Activated CD4-positive, alpha-beta memory T cell treated with anti-CD3 and anti-CD28 coated beads, Interleukin-2, amount 10 ng/mL, durations not matched to agents 7 days and 5 days (primary cell): ENCODE results near the gene TRPM6. TPM values are rescaled to one million over a fixed set of nuclear protein-coding genes. Genes with fewer than 3 reads are reported as not detected.

Source experiments
- CTCF ChIA-PET: fragments of 350-600 bp; sonication (Branson Sonifier 250); formaldehyde crosslinking; loops from one replicate; lab custom pipeline; 2021; ENCODE audit warnings: antibody characterized with exemption, inconsistent platforms; lab: Charles Lee
- POLR2A ChIA-PET: fragments of 350-600 bp; sonication (Branson Sonifier 250); formaldehyde crosslinking; loops from one replicate; lab custom pipeline; 2021; ENCODE audit warnings: antibody characterized with exemption; lab: Charles Lee
- DNase-seq: peaks from one replicate; pipeline ENCODE4 v3.0.0-alpha.2; 2020
- H3K27ac Mint-ChIP-seq: one replicate; pipeline ENCODE4 v1.8.0; 2021; ENCODE audit warnings: mild to moderate bottlenecking, mixed read lengths
- H3K27me3 Mint-ChIP-seq: one replicate; pipeline ENCODE4 v1.8.0; 2021; ENCODE audit warnings: mixed read lengths
- H3K36me3 Mint-ChIP-seq: one replicate; pipeline ENCODE4 v1.8.0; 2021; ENCODE audit warnings: low read depth, mixed read lengths
- H3K4me1 Mint-ChIP-seq: one replicate; pipeline ENCODE4 v1.8.0; 2021; ENCODE audit warnings: mixed read lengths
- H3K4me3 Mint-ChIP-seq: one replicate; pipeline ENCODE4 v1.8.0; 2021; ENCODE audit warnings: mild to moderate bottlenecking, mixed read lengths
- H3K9me3 Mint-ChIP-seq: one replicate; pipeline ENCODE4 v1.8.0; 2021; ENCODE audit warnings: mixed read lengths
- total RNA-seq, 2 experiments: library from RNA; stranded (reverse); gene quantifications; one replicate each; pipeline ENCODE4 v1.2.3, GENCODE V29; 2021

The TRPM6 gene
- total RNA-seq, 2 experiments from 2014 or later, result not detected

DNA sequence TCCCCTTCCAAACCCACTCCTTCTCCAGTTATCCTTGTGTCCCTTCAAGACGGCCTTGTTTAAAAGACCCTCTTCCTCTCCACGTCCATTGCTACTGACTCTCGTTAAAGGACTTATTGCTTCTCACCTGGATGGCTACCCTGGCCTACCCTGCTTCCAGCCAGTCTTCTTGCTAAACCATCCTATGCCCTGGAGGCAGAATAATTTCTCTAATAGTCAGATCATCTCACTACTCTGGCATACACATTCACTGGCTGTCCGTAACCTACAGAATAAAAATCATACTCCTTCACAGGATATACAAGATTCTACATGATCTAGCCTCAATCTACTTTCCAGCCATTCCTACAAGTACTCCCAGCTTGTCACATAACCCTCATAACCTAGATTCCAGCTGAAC is 92.6 kb downstream of the TRPM6 start:
- Mint-ChIP-seq H3K4me3 (no peak overlapping the region), H3K27ac (no peak overlapping the region), H3K9me3 (no peaks in the 10 kb centered on the region), H3K36me3 (no peaks in the 10 kb centered on the region), H3K27me3 (peaks cover 10% of the 10 kb centered on the region), H3K4me1 (no peaks in the 10 kb centered on the region)
- ChIA-PET POLR2A (no interaction called here), CTCF (interaction anchor here (0.8 to 1.4 kb wide), 2 partner anchors 16 to 18 kb away, joined by 3 read pairs; no protein-coding TSS in a partner anchor)
- no peak for DNase-seq

DNA sequence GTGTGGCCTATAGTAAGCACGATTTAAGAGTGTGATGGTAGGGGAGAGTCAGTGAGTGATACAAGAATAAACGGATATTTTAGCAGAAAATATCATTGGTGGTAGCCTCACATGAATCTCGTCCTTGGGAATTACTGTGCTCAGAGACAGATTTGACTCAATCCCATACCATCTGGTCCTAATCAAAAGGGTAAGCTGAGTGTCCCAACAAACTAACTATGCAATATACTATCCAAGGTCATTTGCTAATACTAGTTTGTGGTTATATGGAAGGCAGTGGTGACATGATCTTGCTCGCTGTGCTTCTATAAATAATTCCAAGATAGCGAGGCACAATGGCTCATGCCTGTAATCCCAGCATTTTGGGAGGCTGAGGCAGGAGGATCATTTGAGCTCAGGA is 103.2 kb downstream of the TRPM6 start:
- no peak for DNase-seq
- CTCF ChIA-PET, result interaction anchor here (2.0 kb wide), 1 partner anchor 11 kb away, joined by 6 read pairs; no protein-coding TSS in a partner anchor
- POLR2A ChIA-PET, result no interaction called here
- no peak overlapping the region for H3K4me3 Mint-ChIP-seq
- no peaks in the 10 kb centered on the region for H3K36me3 Mint-ChIP-seq
- no peaks in the 10 kb centered on the region for H3K9me3 Mint-ChIP-seq
- H3K27ac Mint-ChIP-seq, result no peak overlapping the region
- H3K4me1 Mint-ChIP-seq, result no peaks in the 10 kb centered on the region
- peaks cover 2% of the 10 kb centered on the region for H3K27me3 Mint-ChIP-seq

- ChIA-PET POLR2A (no interaction called here), CTCF (interaction anchor here (1.5 to 2.0 kb wide), 2 partner anchors 10 to 219 kb away, joined by 5 to 6 read pairs; no protein-coding TSS in a partner anchor)
- no peak overlapping the region for H3K4me3 Mint-ChIP-seq
- no peak for DNase-seq
- peaks cover 3% of the 10 kb centered on the region for H3K27me3 Mint-ChIP-seq
- no peaks in the 10 kb centered on the region for H3K9me3 Mint-ChIP-seq
- H3K4me1 Mint-ChIP-seq, result no peaks in the 10 kb centered on the region
- H3K27ac Mint-ChIP-seq, result no peak overlapping the region
- H3K36me3 Mint-ChIP-seq, result no peaks in the 10 kb centered on the region
Measured at GRCh38 chr9:74783408-74783807, 104.3 kb downstream of the TRPM6 start.

- CTCF ChIA-PET, result interaction anchor here (0.9 to 5.7 kb wide), 24 partner anchors 9 to 460 kb away, joined by 3 to 55 read pairs (median 4); partner anchors contain the start of genes C9orf40, NMRK1 and OSTF1
- Mint-ChIP-seq H3K9me3 (no peaks in the 10 kb centered on the region), H3K27me3 (peaks cover 4% of the 10 kb centered on the region), H3K27ac (no peak overlapping the region), H3K4me1 (peaks cover 4% of the 10 kb centered on the region), H3K36me3 (no peaks in the 10 kb centered on the region), H3K4me3 (no peak overlapping the region)
- POLR2A ChIA-PET, result no interaction called here
- DNase-seq, result peak; percentile 73
Measured at GRCh38 chr9:74777136-74777879, 110.4 kb downstream of the TRPM6 start.

- Mint-ChIP-seq H3K4me3 (no peak overlapping the region), H3K4me1 (peaks cover 16% of the 10 kb centered on the region), H3K27me3 (peaks cover 13% of the 10 kb centered on the region), H3K36me3 (no peaks in the 10 kb centered on the region), H3K27ac (no peak overlapping the region), H3K9me3 (no peaks in the 10 kb centered on the region)
- no peak for DNase-seq
- CTCF ChIA-PET, result interaction anchor here (0.7 to 6.9 kb wide), 11 partner anchors 112 to 464 kb away, joined by 3 to 99 read pairs (median 5); partner anchors contain the start of genes C9orf40, CARNMT1 and TRPM6
- POLR2A ChIA-PET, result no interaction called here
Measured at GRCh38 chr9:74775396-74775795, 112.3 kb downstream of the TRPM6 start.

DNA sequence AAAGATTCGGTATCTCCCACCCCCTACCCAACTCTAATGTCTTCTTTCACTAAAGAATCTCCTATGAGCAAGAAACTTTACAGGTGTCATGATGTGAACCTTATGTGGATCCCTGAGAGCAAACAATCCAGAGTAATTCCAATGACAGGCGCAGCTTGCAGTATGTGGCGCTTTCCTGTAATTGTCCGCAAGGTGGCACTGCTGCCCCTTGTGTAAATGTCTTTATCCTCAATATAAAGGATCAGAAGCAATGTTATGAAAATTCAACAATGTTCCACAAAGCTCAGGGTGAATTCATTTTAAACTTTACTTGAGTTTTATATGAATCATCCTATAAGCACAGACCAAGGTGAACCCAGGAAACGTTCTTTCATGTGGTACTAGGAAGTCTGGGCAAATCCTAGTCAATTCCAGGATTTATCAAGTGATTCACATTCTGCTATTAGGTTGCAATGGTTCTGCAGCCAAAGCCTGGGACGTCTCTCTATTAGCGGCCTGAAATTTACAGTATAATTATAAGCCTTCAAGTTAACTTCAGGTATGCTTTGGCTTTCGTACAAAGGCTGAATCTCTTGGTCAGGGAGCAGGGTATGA is 113.7 kb downstream of the TRPM6 start:
- peaks cover 13% of the 10 kb centered on the region for H3K27me3 Mint-ChIP-seq
- H3K27ac Mint-ChIP-seq, result no peak overlapping the region
- peak; percentile 76 for DNase-seq
- ChIA-PET POLR2A (interaction anchor here (1.5 to 1.7 kb wide), 2 partner anchors 228 to 312 kb away, joined by 3 to 4 read pairs; no protein-coding TSS in a partner anchor), CTCF (interaction anchor here (0.6 to 6.9 kb wide), 26 partner anchors 10 to 466 kb away, joined by 3 to 99 read pairs (median 5); partner anchors contain the start of genes C9orf40 and CARNMT1)
- H3K4me3 Mint-ChIP-seq, result no peak overlapping the region
- no peaks in the 10 kb centered on the region for H3K36me3 Mint-ChIP-seq
- peaks cover 16% of the 10 kb centered on the region for H3K4me1 Mint-ChIP-seq
- no peaks in the 10 kb centered on the region for H3K9me3 Mint-ChIP-seq

GRCh38 chr9:74772121-74772520 is 115.6 kb downstream of the TRPM6 start:
- CTCF ChIA-PET, result interaction anchor here (0.8 to 6.9 kb wide), 10 partner anchors 9 to 468 kb away, joined by 3 to 99 read pairs (median 11); partner anchors contain the start of genes C9orf40 and CARNMT1
- no peak overlapping the region for H3K4me3 Mint-ChIP-seq
- H3K36me3 Mint-ChIP-seq, result no peaks in the 10 kb centered on the region
- H3K4me1 Mint-ChIP-seq, result peaks cover 16% of the 10 kb centered on the region
- no peak for DNase-seq
- no peak overlapping the region for H3K27ac Mint-ChIP-seq
- H3K27me3 Mint-ChIP-seq, result peaks cover 23% of the 10 kb centered on the region
- POLR2A ChIA-PET, result interaction anchor here (0.7 kb wide), 1 partner anchor 312 kb away, joined by 3 read pairs; no protein-coding TSS in a partner anchor
- no peaks in the 10 kb centered on the region for H3K9me3 Mint-ChIP-seq

- no peak overlapping the region for H3K27ac Mint-ChIP-seq
- peaks cover 23% of the 10 kb centered on the region for H3K27me3 Mint-ChIP-seq
- ChIA-PET POLR2A (interaction anchor here (0.7 kb wide), 1 partner anchor 312 kb away, joined by 3 read pairs; no protein-coding TSS in a partner anchor), CTCF (interaction anchor here (0.7 to 6.9 kb wide), 7 partner anchors 9 to 306 kb away, joined by 3 to 99 read pairs (median 4); partner anchors contain the start of gene CARNMT1)
- no peak for DNase-seq
- H3K9me3 Mint-ChIP-seq, result no peaks in the 10 kb centered on the region
- no peaks in the 10 kb centered on the region for H3K36me3 Mint-ChIP-seq
- H3K4me1 Mint-ChIP-seq, result peaks cover 16% of the 10 kb centered on the region
- no peak overlapping the region for H3K4me3 Mint-ChIP-seq
Measured at GRCh38 chr9:74771672-74772071, 116.0 kb downstream of the TRPM6 start.

- no peak overlapping the region for H3K27ac Mint-ChIP-seq
- POLR2A ChIA-PET, result no interaction called here
- H3K4me1 Mint-ChIP-seq, result peaks cover 16% of the 10 kb centered on the region
- H3K36me3 Mint-ChIP-seq, result no peaks in the 10 kb centered on the region
- CTCF ChIA-PET, result interaction anchor here (0.7 to 6.9 kb wide), 5 partner anchors 12 to 304 kb away, joined by 3 to 99 read pairs (median 25); partner anchors contain the start of gene CARNMT1
- no peaks in the 10 kb centered on the region for H3K9me3 Mint-ChIP-seq
- peaks cover 23% of the 10 kb centered on the region for H3K27me3 Mint-ChIP-seq
- no peak overlapping the region for H3K4me3 Mint-ChIP-seq
- DNase-seq, result no peak
Measured at GRCh38 chr9:74771262-74771585, 116.5 kb downstream of the TRPM6 start.

- ChIA-PET POLR2A (no interaction called here), CTCF (interaction anchor here (0.7 to 6.9 kb wide), 3 partner anchors 11 to 233 kb away, joined by 3 to 99 read pairs (median 3); no protein-coding TSS in a partner anchor)
- Mint-ChIP-seq H3K27ac (no peak overlapping the region), H3K9me3 (no peaks in the 10 kb centered on the region), H3K4me3 (no peak overlapping the region), H3K36me3 (no peaks in the 10 kb centered on the region), H3K4me1 (peaks cover 16% of the 10 kb centered on the region), H3K27me3 (peaks cover 25% of the 10 kb centered on the region)
- DNase-seq, result peak; percentile 32
Measured at GRCh38 chr9:74770508-74771261, 117.0 kb downstream of the TRPM6 start.

GRCh38 chr9:74765481-74765971 is 122.2 kb downstream of the TRPM6 start:
- POLR2A ChIA-PET, result no interaction called here
- no peaks in the 10 kb centered on the region for H3K36me3 Mint-ChIP-seq
- CTCF ChIA-PET, result no interaction called here
- H3K4me3 Mint-ChIP-seq, result no peak overlapping the region
- H3K9me3 Mint-ChIP-seq, result no peaks in the 10 kb centered on the region
- no peak for DNase-seq
- H3K4me1 Mint-ChIP-seq, result no peaks in the 10 kb centered on the region
- H3K27ac Mint-ChIP-seq, result no peak overlapping the region
- peaks cover 23% of the 10 kb centered on the region for H3K27me3 Mint-ChIP-seq

- peaks cover 11% of the 10 kb centered on the region for H3K27me3 Mint-ChIP-seq
- no peaks in the 10 kb centered on the region for H3K36me3 Mint-ChIP-seq
- no peak for DNase-seq
- no peaks in the 10 kb centered on the region for H3K9me3 Mint-ChIP-seq
- POLR2A ChIA-PET, result no interaction called here
- H3K4me3 Mint-ChIP-seq, result no peak overlapping the region
- CTCF ChIA-PET, result interaction anchor here (1.3 kb wide), 1 partner anchor 9 kb away, joined by 3 read pairs; no protein-coding TSS in a partner anchor
- H3K27ac Mint-ChIP-seq, result no peak overlapping the region
- H3K4me1 Mint-ChIP-seq, result no peaks in the 10 kb centered on the region
Measured at GRCh38 chr9:74762950-74763349, 124.8 kb downstream of the TRPM6 start.
